GM23338 (cell line): ENCODE results near the gene FOXJ3. TPM values are rescaled to one million over a fixed set of nuclear protein-coding genes. Genes with fewer than 3 reads are reported as not detected.

ENCODE experiments used
- ATAC-seq: fragments of 200-7000 bp; cut with Tn5 transposase; 3 replicates; pipeline ENCODE4 v1.9.1; 2020
- DNase-seq: peaks from one replicate; pipeline ENCODE4 v3.0.0-alpha.2; 2015; ENCODE audit warnings: low spot score
- H2AFZ ChIP-seq: fragments of 200-600 bp; sonication (generic); 2 replicates; pipeline ENCODE4 v1.8.0; 2016; ENCODE audit warnings: antibody characterized with exemption, mild to moderate bottlenecking, moderate library complexity
- H3F3A ChIP-seq: fragments of 200-600 bp; sonication (generic); replicated peaks from 2 replicates; pipeline ENCODE4 v1.8.0; 2017; ENCODE audit warnings: antibody characterized with exemption, mixed run types, low read depth
- H3K27ac ChIP-seq: fragments of 200-600 bp; sonication (generic); 2 replicates; pipeline ENCODE4 v1.6.1; 2016; ENCODE audit warnings: low read depth
- H3K27me3 ChIP-seq: fragments of 200-600 bp; sonication (generic); 2 replicates; pipeline ENCODE4 v1.8.0; 2016; ENCODE audit warnings: mild to moderate bottlenecking, mixed run types, moderate library complexity; ENCODE audit not compliant: insufficient read depth
- H3K36me3 ChIP-seq: fragments of 200-600 bp; sonication (generic); 2 replicates; pipeline ENCODE4 v1.8.0; 2016; ENCODE audit warnings: mild to moderate bottlenecking; ENCODE audit not compliant: insufficient read depth
- H3K4me1 ChIP-seq: fragments of 200-600 bp; sonication (generic); 2 replicates; pipeline ENCODE4 v1.8.0; 2016; ENCODE audit warnings: mild to moderate bottlenecking, moderate library complexity; ENCODE audit not compliant: insufficient read depth
- H3K4me2 ChIP-seq: fragments of 200-600 bp; sonication (generic); 2 replicates; pipeline ENCODE4 v1.7.1; 2017; ENCODE audit warnings: mixed run types
- H3K4me3 ChIP-seq: fragments of 200-600 bp; sonication (generic); 2 replicates; pipeline ENCODE4 v1.6.1; 2016; ENCODE audit warnings: mixed run types
- H3K79me2 ChIP-seq: fragments of 200-600 bp; sonication (generic); replicated peaks from 2 replicates; pipeline ENCODE4 v1.8.0; 2017; ENCODE audit warnings: mild to moderate bottlenecking; ENCODE audit not compliant: insufficient read depth
- H3K9me2 ChIP-seq: fragments of 200-600 bp; sonication (generic); 2 replicates; pipeline ENCODE4 v1.8.0; 2017; ENCODE audit not compliant: insufficient read depth
- H4K20me1 ChIP-seq: fragments of 200-600 bp; sonication (generic); replicated peaks from 2 replicates; pipeline ENCODE4 v1.8.0; 2017; ENCODE audit warnings: mild to moderate bottlenecking; ENCODE audit not compliant: insufficient read depth
- H3K27ac Mint-ChIP-seq: 2 replicates; pipeline ENCODE4 v1.8.0; 2020; ENCODE audit warnings: inconsistent platforms, mild to moderate bottlenecking, moderate library complexity, mixed read lengths
- H3K27me3 Mint-ChIP-seq: 3 replicates; pipeline ENCODE4 v1.8.0; 2022; ENCODE audit warnings: low read depth, mild to moderate bottlenecking, moderate library complexity, mixed read lengths, inconsistent platforms; ENCODE audit not compliant: insufficient read depth, poor library complexity
- H3K36me3 Mint-ChIP-seq: 3 replicates; pipeline ENCODE4 v1.8.0; 2021; ENCODE audit warnings: low read depth, mild to moderate bottlenecking, inconsistent platforms, moderate library complexity, mixed read lengths
- H3K4me1 Mint-ChIP-seq: 3 replicates; pipeline ENCODE4 v1.8.0; 2020; ENCODE audit warnings: mild to moderate bottlenecking, inconsistent platforms, mixed read lengths
- H3K4me3 Mint-ChIP-seq: 3 replicates; pipeline ENCODE4 v1.8.0; 2021; ENCODE audit warnings: moderate library complexity, mild to moderate bottlenecking, inconsistent platforms, mixed read lengths
- H3K9me3 Mint-ChIP-seq: 3 replicates; pipeline ENCODE4 v1.8.0; 2020; ENCODE audit warnings: moderate library complexity, mild to moderate bottlenecking, inconsistent platforms, mixed read lengths
- CREB1 ChIP-seq: fragments of 250-450 bp; sonication (Bioruptor Pico); IDR thresholded peaks from 2 replicates; pipeline ENCODE4 v1.5.0; 2020; ENCODE audit warnings: low read depth, mild to moderate bottlenecking, moderate library complexity
- CTCF ChIP-seq, 2 experiments: fragments of 200-600 bp in 1 of 2; sonication (generic) in 1 of 2; conservative IDR thresholded peaks; 2 replicates each; pipeline versions ENCODE4 v1.5.1 to v1.6.1; 2016 to 2017; ENCODE audit warnings: antibody characterized with exemption in 2 of 2, low read depth in 2 of 2, mild to moderate bottlenecking in 2 of 2, moderate library complexity in 1 of 2
- EZH2phosphoT487 ChIP-seq: fragments of 200-600 bp; sonication (generic); IDR thresholded peaks from one replicate; pipeline ENCODE4 v1.8.1; 2018; ENCODE audit warnings: antibody characterized with exemption; ENCODE audit not compliant: unreplicated experiment
- JUNB ChIP-seq: IDR thresholded peaks from one replicate; pipeline ENCODE4 v1.6.1; 2016; ENCODE audit warnings: antibody characterized with exemption; ENCODE audit not compliant: unreplicated experiment
- NANOG ChIP-seq: IDR thresholded peaks from 2 replicates; pipeline ENCODE4 v1.6.1; 2016; ENCODE audit warnings: antibody characterized with exemption, borderline replicate concordance
- POLR2AphosphoS5 ChIP-seq: IDR thresholded peaks from 2 replicates; pipeline ENCODE4 v1.6.1; 2016; ENCODE audit warnings: antibody characterized with exemption, low read depth
- STAT1 ChIP-seq: IDR thresholded peaks from one replicate; pipeline ENCODE4 v1.6.1; 2016; ENCODE audit warnings: antibody characterized with exemption; ENCODE audit not compliant: unreplicated experiment
- ZNF114 ChIP-seq: fragments of 250-450 bp; sonication (Bioruptor Pico); IDR thresholded peaks from 2 replicates; pipeline ENCODE4 v1.5.0; 2020; ENCODE audit warnings: mild to moderate bottlenecking, moderate library complexity
- ZNF331 ChIP-seq: fragments of 250-450 bp; sonication (Bioruptor Pico); IDR thresholded peaks from 2 replicates; pipeline ENCODE4 v1.5.0; 2020; ENCODE audit warnings: low read depth, mild to moderate bottlenecking, moderate library complexity
- ZNF462 ChIP-seq: fragments of 250-450 bp; sonication (Bioruptor Pico); IDR thresholded peaks from 2 replicates; pipeline ENCODE4 v1.5.0; 2020; ENCODE audit warnings: mild to moderate bottlenecking, moderate library complexity
- polyA plus RNA-seq: library from polyadenylated mRNA; unstranded; fragments of >200 nt; fragmentation: Nextera tagmentation; extraction: Ambion mirVana; gene quantifications from 2 replicates; pipeline ENCODE4 v1.2.1, GENCODE V29; 2016
- total RNA-seq: library from RNA; depleted of rRNA; stranded (reverse); fragments of >200 nt; shearing (Covaris generic); gene quantifications from 2 replicates; pipeline ENCODE4 v1.2.3, GENCODE V29; 2014
- TF ChIP-seq, protein P1 (sequence below): IDR thresholded peaks from 2 replicates; pipeline ENCODE4 v1.6.1; 2016; ENCODE audit warnings: antibody characterized with exemption

Gene FOXJ3
- total and polyA plus RNA-seq, 2 experiments from 2014 or later, result 36.6 to 53.3 TPM

DNA sequence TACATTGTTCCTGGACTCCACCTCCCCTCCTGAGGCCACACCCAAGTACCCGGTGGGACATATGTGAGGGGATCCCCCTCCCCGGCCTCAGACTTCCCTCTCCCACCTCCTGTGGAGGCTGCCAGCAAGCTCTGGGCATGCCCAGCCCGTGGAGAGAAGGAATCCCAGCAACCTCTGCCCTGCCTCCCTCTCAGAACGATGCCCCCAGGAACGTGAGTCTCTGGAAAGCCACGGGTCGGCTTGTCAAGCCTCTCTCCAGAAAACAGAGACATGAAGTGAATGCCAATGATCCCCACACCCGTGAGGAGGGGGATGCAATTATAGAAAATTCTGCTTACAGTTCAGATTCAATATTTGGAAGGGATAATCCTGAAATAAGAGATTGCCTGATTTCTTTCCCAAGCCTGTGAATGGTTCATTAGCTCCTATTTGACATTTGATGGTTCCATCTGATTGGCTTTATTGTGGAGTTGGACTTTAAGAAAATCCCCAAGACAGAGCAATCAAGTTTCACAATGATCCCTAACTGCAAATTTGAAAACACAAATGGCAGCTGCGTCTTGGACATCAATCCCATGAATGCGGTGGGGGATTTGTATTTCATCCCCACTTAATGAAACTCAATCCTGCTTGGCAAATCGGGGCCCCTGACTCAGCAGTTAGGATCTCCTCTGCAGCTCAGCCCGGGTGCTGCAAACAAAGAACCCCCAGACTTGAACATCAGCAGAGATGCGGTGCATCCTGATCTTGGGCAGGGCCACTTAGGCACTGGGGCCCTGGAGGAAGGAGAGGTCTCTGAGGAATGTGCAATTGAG, 190.9 kb downstream of the FOXJ3 start (continued):
- TF ChIP-seq, protein P1, sequence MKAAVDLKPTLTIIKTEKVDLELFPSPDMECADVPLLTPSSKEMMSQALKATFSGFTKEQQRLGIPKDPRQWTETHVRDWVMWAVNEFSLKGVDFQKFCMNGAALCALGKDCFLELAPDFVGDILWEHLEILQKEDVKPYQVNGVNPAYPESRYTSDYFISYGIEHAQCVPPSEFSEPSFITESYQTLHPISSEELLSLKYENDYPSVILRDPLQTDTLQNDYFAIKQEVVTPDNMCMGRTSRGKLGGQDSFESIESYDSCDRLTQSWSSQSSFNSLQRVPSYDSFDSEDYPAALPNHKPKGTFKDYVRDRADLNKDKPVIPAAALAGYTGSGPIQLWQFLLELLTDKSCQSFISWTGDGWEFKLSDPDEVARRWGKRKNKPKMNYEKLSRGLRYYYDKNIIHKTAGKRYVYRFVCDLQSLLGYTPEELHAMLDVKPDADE, result no peak
- TF ChIP-seq JUNB, result no peak
- TF ChIP-seq CTCF (conservative IDR thresholded peaks at IDR 0.05; ENCODE audit: low read depth in 2 of 2), result no peak
- TF ChIP-seq ZNF114 (CRISPR knock-in tag), result no peak
- no peak for TF ChIP-seq NANOG
- TF ChIP-seq EZH2phosphoT487, result no peak
- no peak for TF ChIP-seq CREB1 (CRISPR knock-in tag)
- TF ChIP-seq ZNF331 (CRISPR knock-in tag), result no peak
- TF ChIP-seq STAT1, result no peak
- no peak for TF ChIP-seq POLR2AphosphoS5

DNA sequence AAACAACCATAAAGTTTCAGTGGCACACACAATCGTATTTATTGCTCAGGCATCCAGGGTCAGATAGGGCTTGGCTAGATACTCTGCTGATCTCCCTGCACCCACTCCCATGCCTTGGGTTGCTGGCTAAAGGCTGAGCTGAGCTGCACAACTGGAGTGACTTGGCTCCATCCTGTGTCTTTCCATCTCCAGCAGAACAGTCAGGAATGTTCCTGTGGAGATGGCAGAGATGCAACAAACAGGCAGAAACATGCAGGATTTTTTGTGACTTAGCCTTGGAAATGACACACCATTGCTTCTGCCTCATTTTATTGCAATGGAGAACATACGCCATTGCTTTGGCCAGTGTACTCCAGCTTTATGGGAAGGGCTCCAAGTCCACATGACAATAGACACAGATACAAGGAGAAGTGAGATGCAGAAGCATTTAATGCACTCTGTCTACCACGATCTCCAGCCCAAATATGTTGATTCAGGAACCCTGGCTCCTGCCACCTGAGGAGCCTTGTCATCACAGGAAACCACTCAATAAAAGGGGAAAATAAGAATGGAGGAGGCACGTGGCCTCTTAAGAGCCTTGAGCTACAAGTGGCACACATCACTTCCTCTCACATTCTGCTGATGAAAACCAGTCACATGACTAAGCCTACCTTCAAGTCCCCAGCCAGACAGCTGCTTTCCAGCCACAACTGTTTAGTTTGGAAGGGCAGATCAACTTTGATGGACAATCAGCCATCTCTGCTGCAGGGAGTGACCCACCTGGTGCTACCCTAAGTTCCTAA, 191.9 kb downstream of the FOXJ3 start:
- H4K20me1 ChIP-seq, result no peaks in the 10 kb centered on the region
- no peaks in the 10 kb centered on the region for H3K27me3 ChIP-seq
- H3K4me3 Mint-ChIP-seq, result no peak overlapping the region
- H3K4me1 Mint-ChIP-seq, result no peaks in the 10 kb centered on the region
- ATAC-seq, result no peak
- no peak overlapping the region for H2AFZ ChIP-seq
- no peaks in the 10 kb centered on the region for H3K36me3 Mint-ChIP-seq
- H3K4me2 ChIP-seq, result no peak overlapping the region
- H3K27ac Mint-ChIP-seq, result no peak overlapping the region
- H3K27me3 Mint-ChIP-seq, result no peaks in the 10 kb centered on the region
- H3K9me2 ChIP-seq, result no peaks in the 10 kb centered on the region
- H3K4me1 ChIP-seq, result no peaks in the 10 kb centered on the region; the same call in 1 of the 2 replicates
- no peak for DNase-seq
- no peaks in the 10 kb centered on the region; the same call in 2 of the 3 replicates for H3K9me3 Mint-ChIP-seq
- no peaks in the 10 kb centered on the region for H3K36me3 ChIP-seq
- H3K27ac ChIP-seq, result no peak overlapping the region
- H3K79me2 ChIP-seq, result no peaks in the 10 kb centered on the region
- H3K4me3 ChIP-seq, result no peak overlapping the region
- H3F3A ChIP-seq, result no peaks in the 10 kb centered on the region
- TF ChIP-seq ZNF462 (CRISPR knock-in tag), result no peak
- TF ChIP-seq POLR2AphosphoS5, result no peak
- no peak for TF ChIP-seq NANOG
- TF ChIP-seq ZNF114 (CRISPR knock-in tag), result no peak
- TF ChIP-seq EZH2phosphoT487, result no peak
- TF ChIP-seq CREB1 (CRISPR knock-in tag), result no peak
